ENCODE measurements around the gene LSAMP.

- no peak for TF ChIP-seq TCF7 (CRISPR knock-in tag; IDR thresholded peaks at IDR 0.05; ENCODE audit: low read depth)
- no peak for TF ChIP-seq CTCF (IDR thresholded peaks at IDR 0.05)
- TF ChIP-seq MYBL2 (CRISPR knock-in tag; IDR thresholded peaks at IDR 0.05), result no peak
- TF ChIP-seq E2F5 (CRISPR knock-in tag; IDR thresholded peaks at IDR 0.05), result no peak
- no peak for TF ChIP-seq USF1 (CRISPR knock-in tag; IDR thresholded peaks at IDR 0.05)
- TF ChIP-seq USF2 (CRISPR knock-in tag; IDR thresholded peaks at IDR 0.05), result no peak
Measured at GRCh38 chr3:116444115-116444747, 1.1 kb downstream of the LSAMP start.
